GM21381 (cell line): Measurements from ENCODE around the gene BARHL2.

Source experiments
- ATAC-seq: cut with Tn5 transposase; IDR thresholded peaks from one replicate; pipeline ENCODE4 v1.9.1; 2021; ENCODE audit warnings: mild to moderate bottlenecking, moderate library complexity; ENCODE audit not compliant: unreplicated experiment

The BARHL2 gene

DNA sequence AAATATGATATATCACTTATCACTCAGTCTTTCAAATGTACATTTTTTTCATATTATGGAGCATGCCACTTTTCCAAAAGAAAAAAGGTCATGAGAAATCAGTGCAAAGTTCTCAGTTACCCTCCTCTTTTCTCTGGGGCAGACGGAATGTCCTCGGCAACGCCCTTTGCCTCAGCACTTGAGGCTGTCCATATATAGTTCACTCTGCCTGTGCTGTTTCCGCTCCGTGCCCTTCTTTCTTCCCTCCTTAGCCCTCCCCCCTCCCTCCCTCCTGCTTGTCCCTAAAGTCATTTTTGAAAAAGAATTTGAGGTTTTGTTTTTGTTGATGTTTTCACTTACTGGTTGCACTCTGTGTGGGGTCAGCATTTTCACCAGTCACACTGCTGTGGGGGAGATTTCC lies 5.4 kb downstream of the BARHL2 start:
- ATAC-seq: no peak

DNA sequence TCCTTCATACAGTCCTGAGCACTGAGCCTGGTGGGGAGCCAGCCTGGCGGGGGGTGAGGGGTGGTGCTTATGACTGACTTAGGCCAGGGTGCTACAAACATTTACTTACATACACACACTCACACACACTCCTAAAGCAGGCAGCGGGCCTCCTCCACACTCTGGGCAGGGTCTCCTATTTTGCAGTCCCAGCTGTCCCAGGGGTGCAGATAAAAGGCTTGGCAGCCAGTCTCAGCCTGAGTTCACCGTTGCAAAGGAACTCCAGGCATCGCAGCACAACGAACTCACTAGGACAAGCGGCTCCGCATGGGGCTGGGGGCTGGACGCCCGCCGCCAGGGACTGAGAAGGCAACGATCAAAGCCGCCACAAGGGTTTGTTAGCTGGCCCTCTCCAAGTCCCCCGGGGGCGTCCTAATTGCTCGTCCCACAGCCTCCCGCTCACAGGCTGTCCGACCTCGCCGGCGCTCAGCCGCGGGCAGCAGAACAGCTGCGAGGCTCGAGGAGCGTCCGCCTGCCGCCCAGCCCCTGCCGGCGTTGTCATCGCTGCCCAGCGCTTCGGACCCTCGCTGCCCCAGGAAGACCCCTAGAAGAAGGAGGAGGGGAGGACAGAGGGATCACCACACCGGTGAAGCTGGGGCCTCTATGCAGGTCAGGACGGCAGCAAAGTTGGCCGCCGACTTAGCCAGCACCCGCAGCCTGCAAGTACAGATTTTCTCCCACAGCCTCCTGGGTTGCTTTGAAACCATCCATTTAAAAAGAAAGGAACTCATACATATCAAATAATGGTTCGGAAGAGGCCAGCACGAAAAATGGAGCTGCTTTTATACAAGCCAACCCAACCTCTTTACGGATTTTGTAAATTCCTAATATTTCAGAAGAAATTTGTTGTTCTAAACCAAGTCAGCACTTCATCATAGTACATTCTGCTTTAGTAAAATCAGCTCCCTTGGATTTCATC lies 6.2 kb downstream of the BARHL2 start:
- no peak for ATAC-seq

DNA sequence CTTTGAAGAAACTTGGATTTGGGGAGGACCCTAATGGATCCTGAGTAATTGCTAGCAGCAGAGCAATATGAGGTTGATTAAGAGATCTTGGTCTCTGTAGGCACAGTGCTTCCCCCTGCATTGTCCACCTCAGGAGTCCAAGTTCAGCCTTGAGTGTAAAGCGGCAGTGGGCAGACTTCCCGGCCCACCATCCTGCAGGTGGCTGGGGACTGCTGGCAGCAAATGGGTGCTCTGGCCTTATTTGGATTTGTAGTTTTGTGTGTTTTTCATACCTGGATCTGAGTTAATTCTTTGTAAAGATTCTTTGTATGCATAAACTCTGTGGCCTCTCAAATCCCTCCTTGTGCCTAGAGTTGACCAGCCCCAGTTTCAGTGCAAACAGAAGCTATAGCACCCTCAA lies 7.6 kb downstream of the BARHL2 start:
- ATAC-seq: no peak

DNA sequence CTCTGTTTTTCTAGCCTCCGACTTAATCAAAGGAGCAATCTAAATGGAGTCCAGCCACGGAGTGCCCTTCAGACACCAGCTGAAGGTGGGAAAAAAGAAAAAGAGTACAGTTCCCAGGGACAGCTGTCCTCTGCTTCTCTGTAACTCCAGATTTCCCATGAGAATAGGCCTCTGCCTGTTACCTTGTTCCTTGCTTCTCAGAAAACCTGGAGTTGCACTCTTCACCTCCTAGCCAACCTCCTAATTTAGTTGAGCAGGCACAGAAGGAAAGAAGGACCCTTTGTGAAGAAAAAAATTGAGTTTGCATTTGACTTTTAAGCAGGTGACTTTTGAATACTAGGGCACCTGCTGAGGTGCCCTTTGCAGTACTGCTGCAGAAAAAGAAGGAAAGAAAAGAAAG lies 8.3 kb downstream of the BARHL2 start:
- ATAC-seq: no peak

DNA sequence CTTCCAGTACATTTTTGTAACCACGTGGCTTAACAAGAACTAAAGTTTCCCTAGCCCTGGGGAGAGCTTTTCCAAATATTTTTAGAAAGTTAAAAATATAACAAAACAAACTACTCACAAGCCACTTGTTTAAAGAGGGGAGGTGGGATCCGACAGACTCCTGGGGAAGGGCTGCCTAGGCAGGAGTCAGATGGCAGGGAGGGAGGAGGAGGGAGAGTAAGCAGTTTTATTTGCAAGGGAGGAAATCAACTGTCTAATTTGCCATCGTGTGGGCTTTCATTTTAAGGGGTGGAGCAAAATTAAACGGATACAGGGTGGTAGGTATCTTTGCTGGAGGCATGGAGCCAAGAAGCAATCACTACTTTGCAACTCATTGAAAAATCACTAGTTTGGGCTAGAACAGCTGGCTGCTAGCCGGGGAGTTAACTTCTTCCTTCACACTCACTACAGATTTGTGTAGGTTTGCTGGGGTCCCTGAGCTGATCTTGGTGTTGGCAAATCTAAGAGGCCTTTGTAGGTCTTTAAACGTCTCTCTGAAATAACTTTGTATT lies 8.8 kb downstream of the BARHL2 start:
- no peak for ATAC-seq

DNA sequence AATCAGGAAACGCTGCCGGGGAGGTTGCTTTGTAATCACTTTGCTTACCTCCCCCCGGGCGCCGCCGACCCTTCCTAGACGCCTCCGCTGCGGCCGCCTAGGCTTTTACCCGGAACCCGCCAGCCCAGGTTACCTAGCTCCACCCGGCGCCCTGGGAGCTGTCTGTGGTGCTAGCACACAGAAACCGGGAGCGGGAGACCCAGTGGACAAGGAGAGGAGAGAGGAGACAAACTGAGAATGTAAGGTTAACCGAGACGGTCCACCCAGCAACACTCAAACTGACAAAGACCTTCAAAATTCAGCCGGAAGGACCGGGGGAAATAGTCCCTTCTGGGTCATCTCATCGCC lies 9.8 kb downstream of the BARHL2 start:
- no peak for ATAC-seq

DNA sequence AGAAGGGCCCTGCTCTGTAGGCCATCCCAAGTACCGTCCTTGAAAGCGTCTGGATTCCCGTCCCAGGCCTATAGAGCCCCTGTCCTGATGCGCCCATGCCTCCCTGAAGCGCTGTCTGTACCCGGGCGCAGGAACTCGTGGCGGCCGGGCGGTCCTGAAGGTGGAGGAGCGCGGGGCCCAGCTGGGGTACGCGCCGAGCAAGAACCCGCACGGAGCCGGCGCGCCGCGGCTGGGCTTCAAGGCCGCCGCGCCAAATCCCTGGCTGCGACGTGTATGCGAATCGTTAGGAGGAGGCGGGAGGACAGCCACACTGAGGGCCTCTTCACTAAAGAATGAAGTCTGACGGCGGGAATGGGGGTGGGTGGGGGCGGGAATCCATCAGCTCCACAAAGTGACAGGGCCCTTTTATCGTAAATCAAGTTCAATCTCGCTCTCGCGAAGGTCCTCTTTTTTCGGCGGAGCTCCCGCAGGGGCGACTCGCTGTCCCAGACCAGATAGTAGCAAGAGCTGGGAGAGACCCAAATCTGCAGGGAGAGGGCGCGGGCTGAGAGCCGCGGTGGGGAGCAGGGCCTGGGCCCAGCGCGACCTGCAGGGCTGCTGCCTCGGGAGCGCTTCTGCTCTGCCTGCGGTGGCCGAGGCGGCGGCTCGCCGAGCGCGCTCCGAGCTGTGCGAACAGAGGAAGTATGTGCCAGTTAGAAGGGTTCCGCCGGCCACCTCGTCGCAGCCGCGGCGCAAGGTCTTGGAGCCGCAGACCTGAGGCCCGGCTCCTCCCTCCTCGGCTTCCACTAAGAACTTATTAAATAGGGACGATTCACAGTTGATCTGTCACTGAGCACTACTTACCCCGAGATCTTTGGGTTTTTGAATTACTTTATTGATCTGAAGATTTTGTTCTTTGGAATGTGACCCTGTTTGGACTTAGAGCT lies 10.4 kb downstream of the BARHL2 start:
- no peak for ATAC-seq

DNA sequence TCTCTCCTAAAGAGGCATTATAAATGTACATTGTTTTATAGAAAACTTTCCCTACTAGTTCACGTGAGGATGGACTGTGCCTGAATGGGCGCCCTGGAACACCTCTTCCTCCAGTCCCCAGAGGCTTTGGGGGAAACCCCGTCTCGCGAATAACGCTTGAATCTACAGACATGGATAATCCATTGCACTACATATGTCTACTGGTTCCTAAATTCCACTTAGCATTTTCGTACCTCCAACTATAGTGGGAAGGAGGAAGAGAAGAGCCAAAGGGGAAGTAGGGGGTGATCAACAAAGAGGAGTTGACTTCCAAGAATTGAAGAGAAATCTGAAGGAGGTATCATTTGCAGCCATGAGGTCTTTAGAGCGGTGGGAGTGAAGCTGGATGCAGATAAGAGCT lies 11.1 kb downstream of the BARHL2 start:
- no peak for ATAC-seq

DNA sequence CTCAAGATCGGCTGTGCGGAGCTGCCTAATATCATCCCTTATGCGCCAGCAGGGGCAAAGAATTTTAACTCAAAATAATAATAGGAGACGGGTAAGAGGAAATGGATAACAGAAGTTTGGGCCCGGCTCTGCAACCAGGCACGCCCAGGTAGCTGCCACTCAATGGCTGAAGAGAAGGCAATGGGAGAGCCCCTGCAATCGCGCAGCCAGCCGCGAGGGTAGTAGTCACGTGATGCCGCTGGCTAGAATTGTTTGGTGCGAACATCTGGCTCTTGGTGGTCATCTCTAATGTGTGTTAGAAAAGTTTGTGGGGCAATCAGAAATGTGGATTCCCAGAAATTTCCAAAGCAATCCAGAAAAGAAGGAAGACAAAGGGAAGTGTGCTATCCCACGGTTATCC lies 12.3 kb downstream of the BARHL2 start:
- no peak for ATAC-seq

DNA sequence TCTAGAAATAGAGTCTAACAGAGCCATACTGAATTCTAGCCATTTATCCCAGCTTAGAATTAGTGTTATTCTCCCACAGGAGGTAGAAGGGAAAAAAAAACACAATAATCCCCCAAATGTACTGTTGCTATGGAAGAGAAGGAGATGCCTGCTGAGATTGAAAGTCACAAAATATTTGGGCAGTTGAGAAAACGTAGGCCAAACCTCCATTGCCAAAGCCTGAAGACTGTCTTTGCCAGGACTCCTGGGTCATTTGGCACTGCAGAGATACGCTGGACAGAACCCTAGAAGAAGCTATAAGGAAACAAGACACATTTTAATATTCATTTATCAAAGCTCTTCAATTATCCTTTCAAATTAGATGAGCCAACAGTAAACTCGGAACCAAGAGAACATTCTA lies 22.3 kb downstream of the BARHL2 start:
- no peak for ATAC-seq

DNA sequence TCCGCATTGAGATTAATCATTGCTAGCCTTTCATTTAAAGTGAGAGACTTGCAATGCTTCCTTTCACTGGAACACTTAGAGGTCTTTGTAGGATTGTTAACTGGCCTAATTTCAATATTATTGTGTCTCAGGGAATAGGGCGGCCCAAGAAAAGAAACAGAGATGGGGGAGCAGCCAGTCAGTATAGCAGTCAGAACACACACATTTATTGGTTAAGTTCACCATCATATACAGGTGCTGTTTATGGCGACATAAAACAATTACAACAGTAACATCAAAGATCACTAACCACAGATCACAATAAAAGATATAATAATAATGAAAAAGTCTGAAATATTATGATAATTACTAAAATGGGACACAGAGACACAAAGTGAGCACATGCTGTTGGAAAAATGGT lies 29.4 kb downstream of the BARHL2 start:
- no peak for ATAC-seq

DNA sequence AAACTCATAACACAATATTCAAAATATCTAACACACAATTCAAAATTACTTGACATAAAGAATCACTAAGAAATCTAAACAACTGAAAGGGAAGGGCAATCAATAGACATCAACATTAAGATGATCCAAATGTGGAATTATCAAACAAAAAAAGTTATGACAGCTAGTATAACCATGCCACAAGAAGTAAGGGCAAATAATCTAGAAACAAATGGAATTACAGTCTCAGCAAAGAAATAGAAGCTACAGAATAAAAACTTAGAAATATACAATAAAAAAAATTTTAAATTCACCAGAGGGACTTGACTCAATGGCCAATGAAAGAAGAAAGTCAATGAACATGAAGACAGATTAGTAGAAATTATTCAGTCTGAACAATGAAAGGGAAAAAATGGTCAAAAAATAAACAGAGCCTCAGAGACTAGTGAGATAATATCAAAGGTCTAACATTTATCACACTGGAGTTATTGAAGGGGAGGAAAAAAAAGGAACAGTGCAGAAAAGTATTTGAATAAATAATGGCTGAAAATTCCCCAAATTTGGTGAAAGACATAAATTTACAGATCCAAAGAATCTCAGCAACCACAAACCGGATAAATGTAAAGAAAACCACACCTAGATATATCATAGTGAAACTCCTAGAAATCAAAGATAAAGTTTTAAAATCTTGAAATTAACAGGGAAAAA lies 41.8 kb downstream of the BARHL2 start:
- ATAC-seq: no peak

DNA sequence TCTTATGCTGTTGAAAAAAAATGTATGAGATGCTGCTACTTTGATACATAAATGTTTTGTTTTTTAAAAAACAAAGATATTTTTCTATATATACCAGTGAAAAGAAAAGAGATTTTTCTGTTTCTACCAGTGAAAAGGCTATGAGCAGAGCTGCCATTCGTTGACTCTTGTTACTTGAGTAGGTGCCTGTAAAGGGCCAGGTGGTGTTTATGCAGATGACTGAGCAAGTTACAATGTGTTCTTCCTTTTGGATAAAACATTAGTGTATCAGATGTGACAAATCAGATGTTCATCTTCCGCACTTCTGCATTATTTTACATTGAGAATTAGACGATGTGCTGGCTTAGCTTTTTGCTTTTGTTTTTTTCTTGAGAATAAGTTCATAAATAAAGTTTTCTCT lies 45.4 kb downstream of the BARHL2 start:
- no peak for ATAC-seq

DNA sequence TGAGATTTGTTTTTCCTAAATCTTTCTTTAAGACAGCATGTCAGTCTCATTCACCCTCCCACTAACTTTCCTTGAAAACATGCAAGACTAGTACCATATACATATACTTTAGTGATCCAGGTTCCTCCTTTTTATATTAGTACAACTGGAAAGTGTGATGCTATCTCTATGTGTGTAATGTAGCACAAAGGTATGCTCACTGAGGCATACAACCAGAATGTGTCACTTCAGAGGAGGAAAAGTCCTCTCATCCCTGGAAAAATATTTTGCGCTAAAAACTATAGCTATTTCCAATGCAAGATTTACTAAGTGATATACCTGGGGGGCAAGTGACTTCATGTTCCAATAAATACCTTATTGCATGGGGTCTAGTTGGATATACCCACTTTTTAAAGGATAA lies 45.9 kb downstream of the BARHL2 start:
- no peak for ATAC-seq
